ENCODE results near the gene CACHD1.

DNA sequence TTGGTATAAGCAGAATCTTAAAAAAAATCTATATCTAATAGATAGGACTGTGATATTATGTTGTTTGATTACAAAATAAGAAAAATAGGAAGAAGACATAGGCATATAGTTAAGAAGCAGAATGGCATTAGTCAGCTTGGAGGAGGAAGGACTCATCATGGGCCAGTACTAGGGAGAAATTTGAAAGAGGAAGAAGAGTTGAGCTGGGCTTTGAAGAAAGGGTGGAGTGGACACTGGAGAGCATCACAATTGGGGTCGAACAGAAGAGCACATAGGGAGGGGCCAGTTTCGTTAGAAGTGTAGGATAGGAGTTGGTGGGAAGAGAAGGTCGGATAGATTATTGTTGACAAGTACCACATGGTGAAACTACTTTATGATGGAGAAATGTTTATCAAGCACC, 129.3 kb downstream of the CACHD1 start:
- TF ChIP-seq, protein P1, sequence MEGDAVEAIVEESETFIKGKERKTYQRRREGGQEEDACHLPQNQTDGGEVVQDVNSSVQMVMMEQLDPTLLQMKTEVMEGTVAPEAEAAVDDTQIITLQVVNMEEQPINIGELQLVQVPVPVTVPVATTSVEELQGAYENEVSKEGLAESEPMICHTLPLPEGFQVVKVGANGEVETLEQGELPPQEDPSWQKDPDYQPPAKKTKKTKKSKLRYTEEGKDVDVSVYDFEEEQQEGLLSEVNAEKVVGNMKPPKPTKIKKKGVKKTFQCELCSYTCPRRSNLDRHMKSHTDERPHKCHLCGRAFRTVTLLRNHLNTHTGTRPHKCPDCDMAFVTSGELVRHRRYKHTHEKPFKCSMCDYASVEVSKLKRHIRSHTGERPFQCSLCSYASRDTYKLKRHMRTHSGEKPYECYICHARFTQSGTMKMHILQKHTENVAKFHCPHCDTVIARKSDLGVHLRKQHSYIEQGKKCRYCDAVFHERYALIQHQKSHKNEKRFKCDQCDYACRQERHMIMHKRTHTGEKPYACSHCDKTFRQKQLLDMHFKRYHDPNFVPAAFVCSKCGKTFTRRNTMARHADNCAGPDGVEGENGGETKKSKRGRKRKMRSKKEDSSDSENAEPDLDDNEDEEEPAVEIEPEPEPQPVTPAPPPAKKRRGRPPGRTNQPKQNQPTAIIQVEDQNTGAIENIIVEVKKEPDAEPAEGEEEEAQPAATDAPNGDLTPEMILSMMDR (IDR thresholded peaks at IDR 0.05) = no peak
- no peak for TF ChIP-seq POLR2A (IDR thresholded peaks at IDR 0.05)
